Uterus (tissue), 4 donors: Measurements from ENCODE around the gene KRTAP10-9. TPM values are rescaled to one million over a fixed set of nuclear protein-coding genes. Genes with fewer than 3 reads are reported as not detected.
"Not testable (repeated sequence)": the region's sequence is repeated elsewhere in the genome, so short reads cannot be mapped to it uniquely, and the experiment has no call there.

Experiments
- DNase-seq, 2 donors: peaks; one replicate each; pipeline ENCODE4 v3.0.0-alpha.2; 2019 to 2020
- H3K27ac ChIP-seq, 2 donors: fragments of 200-600 bp; sonication (generic); 1 replicate in 1 of 2; 2 replicates in 1 of 2; pipeline ENCODE4 v1.5.1; 2016 to 2018
- H3K27me3 ChIP-seq, 2 donors: fragments of 200-600 bp; sonication (generic); one replicate each; pipeline ENCODE4 v1.5.1; 2018 to 2019; ENCODE audit warnings: control low read depth in 1 of 2
- H3K36me3 ChIP-seq, 2 donors: fragments of 200-600 bp; sonication (generic); one replicate each; pipeline ENCODE4 v1.5.1; 2019; ENCODE audit warnings: control low read depth in 1 of 2
- H3K4me1 ChIP-seq, 2 donors: fragments of 200-600 bp; sonication (generic); one replicate each; pipeline ENCODE4 v1.5.1; 2018 to 2019; ENCODE audit warnings: control low read depth in 1 of 2
- H3K4me3 ChIP-seq, 2 donors: fragments of 200-600 bp; sonication (generic); 1 replicate in 1 of 2; 2 replicates in 1 of 2; pipeline ENCODE4 v1.5.1; 2018 to 2019; ENCODE audit warnings: mild to moderate bottlenecking in 1 of 2
- H3K9me3 ChIP-seq, 2 donors: fragments of 200-600 bp; sonication (generic); one replicate each; pipeline ENCODE4 v1.5.1; 2019; ENCODE audit warnings: control low read depth in 1 of 2
- CTCF ChIP-seq, 4 experiments: fragments of 200-600 bp in 2 of 4; fragments of 450-650 bp in 2 of 4; sonication (generic) in 2 of 4; IDR thresholded peaks; one replicate each; pipeline ENCODE4 v1.5.1; 2016 to 2019; ENCODE audit warnings: antibody characterized with exemption in 4 of 4, mild to moderate bottlenecking in 2 of 4, moderate library complexity in 1 of 4
- POLR2A ChIP-seq, 2 donors: fragments of 450-650 bp; IDR thresholded peaks; one replicate each; pipeline ENCODE4 v1.6.1; 2016; ENCODE audit warnings: antibody characterized with exemption in 2 of 2, mild to moderate bottlenecking in 1 of 2, moderate library complexity in 1 of 2
- intact Hi-C: fragments of 100-400 bp; cut with DNase I; formaldehyde crosslinking; loops from one replicate; pipeline ENCODE4 v1.15.1; 2023; ENCODE audit warnings: low total_unique reads
- total RNA-seq, 4 donors: library from RNA; depleted of rRNA in 3 of 4; stranded (reverse); fragments of >200 nt in 3 of 4; gene quantifications; one replicate each; pipeline versions ENCODE4 v1.1.0 to v1.2.4, GENCODE V29; 2014 to 2023
- donor health status: DM: yes; HTN: yes; CAD: no.

KRTAP10-9 gene
- total RNA-seq, 4 donors from 2014 or later: not detected

DNA sequence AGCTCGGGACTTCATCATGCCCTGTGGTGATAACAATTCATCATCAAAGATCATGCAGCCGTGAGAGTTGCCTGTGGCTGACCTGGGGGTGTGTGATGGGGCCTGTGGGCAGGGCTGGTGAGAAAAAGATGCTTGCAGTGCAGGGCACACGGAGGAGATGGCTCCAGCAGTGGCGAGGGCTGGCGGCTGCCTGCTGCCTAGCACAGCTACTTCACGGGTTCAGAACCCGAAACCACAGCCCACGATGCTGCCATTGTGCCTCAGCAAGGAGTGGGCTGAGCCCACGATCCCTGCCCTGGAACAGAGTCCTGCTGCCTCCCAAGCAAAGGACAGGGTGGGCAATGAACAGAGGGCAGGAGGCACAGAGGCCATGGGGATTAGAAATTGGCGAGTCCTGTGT is 631 bp upstream of the KRTAP10-9 start:
- H3K4me3 ChIP-seq: no peak overlapping the region

DNA sequence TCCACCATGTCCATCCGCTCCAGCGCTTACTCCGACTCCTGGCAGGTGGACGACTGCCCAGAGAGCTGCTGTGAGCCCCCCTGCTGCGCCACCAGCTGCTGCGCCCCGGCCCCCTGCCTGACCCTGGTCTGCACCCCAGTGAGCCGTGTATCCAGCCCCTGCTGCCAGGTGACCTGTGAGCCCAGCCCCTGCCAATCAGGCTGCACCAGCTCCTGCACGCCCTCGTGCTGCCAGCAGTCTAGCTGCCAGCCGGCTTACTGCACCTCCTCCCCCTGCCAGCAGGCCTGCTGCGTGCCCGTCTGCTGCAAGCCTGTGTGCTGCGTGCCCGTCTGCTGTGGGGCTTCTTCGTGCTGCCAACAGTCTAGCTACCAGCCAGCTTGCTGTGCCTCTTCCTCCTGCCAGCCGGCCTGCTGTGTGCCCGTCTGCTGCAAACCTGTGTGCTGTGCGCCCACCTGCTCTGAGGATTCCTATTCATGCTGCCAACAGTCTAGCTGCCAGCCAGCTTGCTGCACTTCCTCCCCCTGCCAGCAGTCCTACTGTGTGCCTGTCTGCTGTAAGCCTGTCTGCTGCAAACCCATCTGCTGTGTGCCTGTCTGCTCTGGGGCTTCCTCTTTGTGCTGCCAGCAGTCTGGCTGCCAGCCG is 409 bp downstream of the KRTAP10-9 start:
- not testable (repeated sequence) for DNase-seq

More for the DNA sequence above, 631 bp upstream of the KRTAP10-9 start:
- no peak for TF ChIP-seq POLR2A (IDR thresholded peaks at IDR 0.05)
- TF ChIP-seq CTCF (IDR thresholded peaks at IDR 0.05): no peak
- intact Hi-C loops: no loop called here
- Histone ChIP-seq H3K9me3 (no peaks in the 10 kb centered on the region), H3K27me3 (no peaks in the 10 kb centered on the region), H3K4me1 (no peaks in the 10 kb centered on the region), H3K27ac (no peak overlapping the region), H3K36me3 (no peaks in the 10 kb centered on the region)
- DNase-seq: no peak

DNA sequence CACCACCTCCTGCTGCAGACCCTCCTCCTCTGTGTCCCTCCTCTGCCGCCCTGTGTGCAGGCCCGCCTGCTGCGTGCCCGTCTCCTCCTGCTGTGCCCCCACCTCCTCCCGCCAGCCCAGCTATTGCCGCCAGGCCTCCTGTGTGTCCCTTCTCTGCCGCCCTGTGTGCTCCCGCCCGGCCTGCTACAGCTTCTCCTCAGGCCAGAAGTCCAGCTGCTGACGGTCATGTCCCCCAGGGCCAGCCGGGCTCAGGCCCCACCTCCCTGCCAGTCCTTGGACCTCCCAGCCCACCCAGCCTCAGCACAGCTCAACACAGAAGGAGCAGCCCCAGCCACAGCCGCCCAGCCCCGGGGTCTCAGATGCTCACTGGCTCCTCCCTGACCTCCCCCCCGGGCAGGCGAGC is 939 bp downstream of the KRTAP10-9 start:
- H3K27ac ChIP-seq, H3K4me3 ChIP-seq, DNase-seq, H3K4me1 ChIP-seq, intact Hi-C loops, H3K9me3 ChIP-seq, H3K36me3 ChIP-seq, H3K27me3 ChIP-seq: not testable (repeated sequence)

More for the DNA sequence above, 409 bp downstream of the KRTAP10-9 start:
- intact Hi-C loops, H3K27ac ChIP-seq, H3K4me1 ChIP-seq, H3K27me3 ChIP-seq, H3K9me3 ChIP-seq, H3K4me3 ChIP-seq, H3K36me3 ChIP-seq: not testable (repeated sequence)

- no peak overlapping the region for H3K4me3 ChIP-seq
- H3K9me3 ChIP-seq: peaks cover 0 to 8% of the 10 kb centered on the region in 2 donors
- H3K27me3 ChIP-seq: no peaks in the 10 kb centered on the region
- no peak for TF ChIP-seq CTCF (IDR thresholded peaks at IDR 0.05)
- no peak for TF ChIP-seq POLR2A (IDR thresholded peaks at IDR 0.05)
- intact Hi-C loops: no loop called here
- no peaks in the 10 kb centered on the region for H3K4me1 ChIP-seq
- H3K27ac ChIP-seq: no peak overlapping the region
- H3K36me3 ChIP-seq: no peaks in the 10 kb centered on the region
- DNase-seq: no peak
Observed at GRCh38 chr21:44628707-44629391, 2.0 kb downstream of the KRTAP10-9 start.

DNA sequence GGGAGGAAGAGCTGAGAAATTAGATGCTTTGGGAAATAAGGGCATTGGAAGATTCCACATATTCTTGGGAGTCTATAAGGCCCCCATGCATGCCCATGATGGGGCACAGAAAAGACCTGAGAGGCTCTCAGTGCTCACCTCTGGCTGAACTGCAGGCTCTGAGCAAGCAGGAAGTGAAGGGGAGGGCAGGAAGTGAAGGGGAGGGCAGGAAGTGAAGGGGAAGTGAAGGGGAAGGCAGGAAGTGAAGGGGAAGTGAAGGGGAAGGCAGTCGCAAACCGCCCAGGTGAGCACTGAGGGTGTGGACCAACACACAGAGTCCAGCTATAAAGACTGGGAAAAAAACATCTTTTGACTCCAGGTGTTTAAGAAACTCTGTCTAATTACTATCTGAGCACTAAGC is 3.5 kb downstream of the KRTAP10-9 start:
- Histone ChIP-seq H3K27me3 (no peaks in the 10 kb centered on the region), H3K36me3 (no peaks in the 10 kb centered on the region), H3K4me1 (no peaks in the 10 kb centered on the region), H3K4me3 (no peak overlapping the region), H3K9me3 (peaks cover 0 to 8% of the 10 kb centered on the region in 2 donors), H3K27ac (no peak overlapping the region)
- DNase-seq: no peak
- intact Hi-C loops: no loop called here
- TF ChIP-seq POLR2A (IDR thresholded peaks at IDR 0.05) (no peak), CTCF (IDR thresholded peaks at IDR 0.05) (no peak)

GRCh38 chr21:44632067-44632466 is 5.2 kb downstream of the KRTAP10-9 start:
- H3K27me3 ChIP-seq: no peaks in the 10 kb centered on the region
- no peak overlapping the region for H3K27ac ChIP-seq
- TF ChIP-seq CTCF (IDR thresholded peaks at IDR 0.05): no peak
- no peak for TF ChIP-seq POLR2A (IDR thresholded peaks at IDR 0.05)
- no peak overlapping the region for H3K4me3 ChIP-seq
- no peak for DNase-seq
- peaks cover 0 to 8% of the 10 kb centered on the region in 2 donors for H3K9me3 ChIP-seq
- intact Hi-C loops: no loop called here
- H3K4me1 ChIP-seq: no peaks in the 10 kb centered on the region
- H3K36me3 ChIP-seq: no peaks in the 10 kb centered on the region
